Left renal pelvis (tissue), 4 donors: ENCODE data around the gene HS6ST3. TPM values are rescaled to one million over a fixed set of nuclear protein-coding genes. Genes with fewer than 3 reads are reported as not detected.
"Not testable (repeated sequence)": the region's sequence is repeated elsewhere in the genome, so short reads cannot be mapped to it uniquely, and the experiment has no call there.

ENCODE experiments used
- DNase-seq, 4 donors: peaks; one replicate each; pipeline ENCODE4 v3.0.0-alpha.2; 2013; ENCODE audit warnings: low read depth in 4 of 4, low spot score in 3 of 4
- polyA plus RNA-seq, 4 donors: library from polyadenylated mRNA; unstranded; fragments of 120-200 nt; gene quantifications; one replicate each; pipeline ENCODE4 v1.2.1, GENCODE V29; 2013; ENCODE audit not compliant: insufficient read length in 4 of 4

Gene HS6ST3
- polyA plus RNA-seq, 4 donors = 2.6 to 5.4 (median 4.3) TPM

DNA sequence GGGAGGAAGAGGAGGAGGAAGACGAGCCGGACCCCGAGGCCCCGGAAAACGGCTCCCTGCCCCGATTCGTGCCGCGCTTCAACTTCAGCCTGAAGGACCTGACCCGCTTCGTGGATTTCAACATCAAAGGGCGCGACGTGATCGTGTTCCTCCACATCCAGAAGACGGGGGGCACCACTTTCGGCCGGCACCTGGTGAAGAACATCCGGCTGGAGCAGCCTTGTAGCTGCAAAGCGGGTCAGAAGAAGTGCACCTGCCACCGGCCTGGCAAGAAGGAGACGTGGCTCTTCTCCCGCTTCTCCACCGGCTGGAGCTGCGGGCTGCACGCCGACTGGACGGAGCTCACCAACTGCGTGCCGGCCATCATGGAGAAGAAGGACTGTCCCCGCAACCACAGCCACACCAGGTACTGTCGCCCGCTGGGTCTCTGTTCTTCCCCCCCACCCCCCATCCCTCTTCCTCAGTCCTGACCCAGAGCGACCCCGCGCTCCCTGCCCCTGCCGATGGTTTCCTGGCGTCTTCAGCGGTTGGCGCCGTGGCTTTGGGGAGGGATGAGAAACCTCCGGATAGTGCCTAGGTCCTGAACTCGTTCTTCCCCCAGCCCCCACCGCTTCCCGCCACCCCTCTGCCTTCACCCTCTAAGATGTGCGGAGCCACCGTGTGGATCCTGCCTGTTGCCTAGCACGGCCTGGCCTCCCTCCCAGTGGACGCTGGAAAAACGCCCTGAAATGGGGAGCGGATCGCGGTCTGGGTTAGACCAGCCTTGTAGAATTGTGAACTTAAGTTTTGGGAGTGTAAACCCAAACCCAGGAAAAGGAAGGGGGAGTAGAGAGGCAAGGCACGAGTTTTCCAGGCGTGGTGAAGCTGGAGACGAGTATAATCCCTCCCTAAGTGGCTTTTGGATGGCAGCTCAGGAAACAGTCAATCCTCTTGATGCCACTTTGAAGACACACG lies 1.5 kb downstream of the HS6ST3 start:
- DNase-seq = no peak

DNA sequence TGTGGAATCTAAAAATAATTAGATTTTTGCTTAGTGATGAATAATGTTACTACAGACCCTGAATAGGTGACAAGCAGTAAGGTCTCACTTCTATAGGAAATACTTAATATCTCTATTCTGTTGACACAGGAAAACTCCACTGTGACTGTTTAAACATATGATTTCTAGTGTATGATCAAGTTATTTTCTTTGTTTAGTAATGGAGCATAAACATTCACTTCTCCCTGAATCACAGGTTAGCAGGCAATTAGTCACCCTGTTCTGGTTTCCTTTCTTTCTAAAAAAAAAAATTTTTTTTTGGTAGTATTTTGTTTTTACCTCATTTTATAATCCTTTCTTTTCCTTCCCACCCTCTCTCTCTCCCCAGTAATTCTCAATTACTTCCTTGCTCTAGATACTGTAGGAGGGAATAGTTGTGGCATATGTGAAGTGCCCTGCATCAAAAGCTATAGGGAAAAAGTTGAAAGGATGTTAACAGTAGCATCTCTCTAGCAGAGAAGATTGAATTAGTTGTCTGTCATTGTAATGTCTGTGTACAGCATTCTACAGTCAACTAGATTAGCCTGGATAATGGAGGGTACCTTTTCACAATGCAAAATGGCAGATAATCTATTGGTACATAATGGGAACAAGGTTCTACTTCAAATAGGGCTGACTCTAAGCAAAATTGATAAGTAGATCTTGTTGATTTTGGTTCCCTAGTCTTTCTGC lies 3.5 kb downstream of the HS6ST3 start:
- no peak for DNase-seq

DNA sequence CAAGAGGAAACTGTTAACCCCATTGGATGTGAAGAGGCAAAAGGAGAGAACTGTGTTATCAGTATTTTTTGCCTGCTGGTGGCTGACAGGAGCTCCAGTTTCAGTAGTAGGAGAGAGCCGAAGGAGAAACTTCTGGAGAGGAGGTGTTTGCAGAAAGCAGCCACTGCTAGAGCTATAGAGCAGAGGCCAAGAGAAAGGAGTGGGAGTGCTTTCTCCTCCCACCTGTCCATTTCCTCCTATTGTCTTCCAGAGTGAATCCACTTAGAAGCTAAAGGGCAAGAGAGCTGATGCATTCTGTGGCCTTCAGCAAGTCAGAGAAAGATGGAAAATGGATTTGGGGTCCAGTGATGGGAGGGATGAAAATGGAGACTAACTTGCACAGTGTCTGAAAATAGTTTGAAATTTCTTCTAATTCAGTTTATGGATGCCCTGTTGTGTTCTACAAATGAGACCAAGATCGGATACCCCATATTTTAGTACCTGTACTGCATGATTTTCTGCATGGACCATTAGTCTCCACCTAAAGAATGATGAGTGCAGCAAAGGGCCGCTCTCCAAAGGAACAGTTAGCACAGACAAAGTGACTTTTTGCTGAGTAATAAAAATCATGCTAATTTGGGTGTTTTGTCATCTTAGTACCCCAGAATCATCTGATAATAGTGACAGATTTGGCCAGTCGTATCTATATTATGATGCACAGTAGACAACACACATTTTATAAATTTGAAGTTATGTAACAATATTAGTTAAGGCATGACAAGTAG lies 10.7 kb downstream of the HS6ST3 start:
- DNase-seq = no peak

DNA sequence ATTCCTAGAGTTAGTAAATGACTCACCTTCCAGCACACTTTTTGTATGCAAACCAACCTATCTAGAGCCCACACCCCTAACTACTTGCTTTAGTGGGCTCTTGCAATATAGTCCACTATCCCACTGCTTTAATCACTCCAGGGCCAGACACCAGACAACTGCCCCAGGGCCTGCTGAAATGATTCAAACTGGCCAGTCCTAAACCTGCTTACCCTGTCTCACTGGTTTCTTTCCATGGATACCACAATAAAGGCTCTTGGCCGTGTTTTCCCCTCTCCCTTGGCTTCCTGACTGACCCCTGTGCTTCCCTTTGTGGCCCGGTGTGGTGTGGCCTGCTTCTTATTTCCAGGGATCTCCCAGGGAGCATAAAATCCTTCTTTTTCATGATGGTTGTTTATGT lies 14.6 kb downstream of the HS6ST3 start:
- no peak for DNase-seq

DNA sequence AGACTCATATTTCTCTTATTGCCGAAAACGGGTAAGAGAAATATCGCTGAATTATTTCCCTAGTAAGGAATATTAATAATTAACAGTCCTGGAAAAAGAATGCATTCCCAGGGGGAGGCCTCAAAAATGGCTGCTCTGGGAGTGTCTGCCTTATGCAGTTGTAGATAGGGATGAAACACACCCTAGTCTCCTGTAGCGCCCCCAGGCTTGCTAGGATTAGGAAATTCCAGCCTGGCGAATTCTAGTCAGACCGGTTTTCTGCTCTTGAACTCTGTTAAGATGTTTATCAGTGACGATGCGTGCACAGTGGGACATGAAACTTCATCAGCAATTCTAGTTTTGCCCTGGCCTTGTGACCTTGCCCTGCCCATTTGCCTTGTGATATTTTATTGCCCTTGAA lies 18.2 kb downstream of the HS6ST3 start:
- DNase-seq = not testable (repeated sequence)

DNA sequence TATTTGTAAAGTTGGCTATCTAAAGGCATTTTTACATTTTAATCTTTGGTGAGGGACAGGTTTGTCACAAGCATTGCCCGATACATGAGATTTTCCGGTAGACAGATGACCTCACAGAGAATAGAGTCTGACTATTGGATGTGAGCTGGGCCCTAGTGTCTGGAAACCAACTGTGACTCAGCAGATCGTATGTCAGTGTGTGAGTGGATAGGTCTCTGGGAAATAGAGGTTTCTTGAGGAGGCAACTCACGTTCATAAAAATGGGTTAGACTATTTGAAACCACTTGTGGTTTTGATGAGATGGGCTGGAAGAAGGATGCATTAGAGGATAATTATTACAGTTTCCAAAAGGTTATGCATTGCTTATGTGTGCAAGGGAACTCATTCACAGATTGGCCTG lies 19.2 kb downstream of the HS6ST3 start:
- DNase-seq = no peak

DNA sequence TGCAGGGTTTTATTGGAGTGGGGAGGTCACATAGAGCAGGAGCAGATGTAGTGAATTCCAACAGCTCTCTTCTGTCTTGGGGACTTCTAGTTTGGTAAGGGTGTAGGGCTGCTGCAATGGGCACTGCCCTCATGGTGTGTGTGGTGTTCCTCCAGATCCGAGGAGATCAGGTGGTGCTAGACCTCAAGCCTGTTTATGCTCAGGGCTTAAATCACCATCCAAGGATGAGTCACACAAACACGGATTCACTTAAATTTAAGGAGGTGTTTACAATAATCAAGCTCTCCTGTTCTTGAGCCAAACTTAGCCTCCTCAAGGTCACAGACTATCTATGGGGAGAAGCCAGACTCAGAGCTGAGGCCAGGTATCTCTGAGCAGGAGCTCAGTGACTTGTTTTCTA lies 23.0 kb downstream of the HS6ST3 start:
- DNase-seq = no peak

DNA sequence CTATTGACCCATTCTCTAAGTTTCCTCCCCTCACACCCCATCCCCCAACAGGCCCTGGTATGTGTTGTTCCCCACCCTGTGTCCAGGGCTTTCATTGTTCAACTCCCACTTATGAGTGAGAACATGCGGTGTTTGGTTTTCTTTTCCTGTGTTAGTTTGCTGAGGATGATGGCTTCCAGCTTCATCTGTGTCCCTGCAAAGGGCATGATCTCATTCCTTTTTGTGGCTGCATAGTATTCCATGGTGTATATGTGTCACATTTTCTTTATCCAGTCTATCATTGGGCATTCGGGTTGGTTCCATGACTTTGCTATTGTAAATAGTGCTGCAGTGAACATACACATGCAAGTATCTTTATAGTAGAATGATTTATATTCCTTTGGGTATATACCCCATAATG lies 25.5 kb downstream of the HS6ST3 start:
- not testable (repeated sequence) for DNase-seq

DNA sequence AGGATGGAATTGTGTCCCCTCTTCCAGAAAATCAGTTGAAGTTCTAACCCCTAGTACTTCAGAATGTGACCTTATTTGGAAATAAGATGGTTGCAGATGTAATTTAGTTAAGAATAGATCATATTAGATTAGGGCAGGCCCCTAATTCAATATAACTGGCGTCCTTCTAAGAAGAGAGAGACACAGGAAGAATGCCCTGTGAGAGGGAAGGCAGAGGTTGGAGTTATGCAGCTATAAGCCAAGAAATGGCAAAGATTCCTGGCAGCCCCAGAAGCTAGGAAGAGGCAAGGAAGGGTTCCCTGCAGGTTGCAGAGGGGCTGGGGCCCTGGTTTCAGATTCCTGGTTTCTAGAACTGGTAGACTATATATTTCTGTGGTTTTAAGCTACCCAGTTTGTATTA lies 30.0 kb downstream of the HS6ST3 start:
- no peak for DNase-seq

DNA sequence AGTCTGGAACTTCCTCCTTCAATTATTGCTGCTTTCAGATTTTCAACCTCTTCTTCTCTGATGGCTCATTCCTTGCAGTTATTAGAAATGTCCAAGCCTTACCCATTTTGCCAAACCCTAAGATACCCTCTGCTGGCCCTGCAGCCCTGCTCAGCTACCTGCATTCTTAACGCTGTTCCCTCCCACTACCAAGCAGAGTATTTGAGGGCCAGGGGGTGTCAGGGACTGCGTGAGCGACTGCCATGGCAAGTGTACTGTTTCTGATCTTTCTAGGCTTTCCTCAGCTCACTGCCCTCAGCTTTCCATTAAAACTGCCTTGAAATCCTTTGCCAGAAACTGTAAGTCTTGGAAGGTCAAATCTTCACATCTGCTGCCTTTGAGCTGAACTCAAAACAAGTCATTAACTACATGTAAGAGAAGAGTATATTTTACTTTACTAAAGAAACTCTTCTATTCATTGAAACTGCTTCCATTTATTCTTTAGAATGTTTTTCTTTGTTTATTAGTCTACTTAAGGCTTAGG lies 41.0 kb downstream of the HS6ST3 start:
- peak in 2 of 4 donors; percentile 4 to 7 for DNase-seq

DNA sequence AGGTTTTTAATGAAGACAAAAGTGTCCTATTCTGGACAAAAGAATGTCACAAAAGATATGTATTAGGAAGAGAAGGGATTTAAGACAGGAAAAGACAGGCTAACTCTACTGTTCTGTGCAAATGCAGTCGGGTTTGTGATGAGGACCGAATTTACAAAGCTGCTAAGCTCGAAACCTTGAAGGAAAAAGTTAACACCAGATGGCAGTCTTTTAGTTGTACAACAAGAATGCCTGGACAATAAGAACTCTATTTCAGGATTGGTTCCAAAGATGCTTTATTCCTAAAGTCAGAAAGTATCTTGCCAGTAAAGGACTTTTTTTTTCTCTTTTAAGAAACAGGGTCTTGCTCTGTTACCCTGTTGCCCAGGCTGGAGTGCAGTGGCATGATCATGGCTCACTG lies 51.1 kb downstream of the HS6ST3 start:
- peak in 1 of 4 donors; percentile 12 for DNase-seq

DNA sequence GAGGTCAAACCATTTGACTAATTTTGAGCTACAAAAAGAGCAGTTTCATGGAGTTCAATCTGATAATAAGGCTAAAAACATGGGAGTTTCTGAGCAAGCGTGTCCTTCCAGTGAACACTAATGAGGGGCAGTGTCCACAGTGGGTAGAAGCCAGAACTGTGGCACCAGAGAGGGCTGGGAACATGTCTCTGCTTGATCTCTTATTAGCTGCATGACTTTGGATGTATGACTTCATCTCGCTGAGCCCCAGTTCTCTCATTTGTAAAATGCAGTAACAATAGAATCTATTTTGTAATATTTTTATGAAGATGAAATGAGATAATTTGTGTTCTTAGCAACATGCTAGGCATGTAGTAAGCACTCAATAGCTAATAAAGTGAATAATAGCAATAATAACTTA lies 69.8 kb downstream of the HS6ST3 start:
- no peak for DNase-seq

DNA sequence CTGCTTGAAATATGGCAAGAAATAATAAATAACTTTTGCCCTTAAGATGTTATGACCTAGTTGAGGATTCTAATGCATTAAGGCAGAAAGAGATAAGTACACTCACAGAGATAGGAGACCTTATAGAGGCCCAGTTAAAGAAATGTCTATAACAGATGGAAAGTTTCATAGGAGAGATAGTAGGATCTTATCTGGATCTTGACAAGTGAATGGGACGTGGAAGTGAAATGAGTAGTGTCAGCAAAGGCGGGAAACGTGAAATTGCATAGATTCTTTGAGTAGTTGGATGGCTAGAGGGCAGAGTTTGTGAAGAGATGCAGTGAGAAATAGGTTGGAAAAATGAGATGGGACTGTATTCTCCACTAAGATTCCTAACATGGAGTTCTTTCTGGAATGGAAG lies 71.2 kb downstream of the HS6ST3 start:
- no peak for DNase-seq

DNA sequence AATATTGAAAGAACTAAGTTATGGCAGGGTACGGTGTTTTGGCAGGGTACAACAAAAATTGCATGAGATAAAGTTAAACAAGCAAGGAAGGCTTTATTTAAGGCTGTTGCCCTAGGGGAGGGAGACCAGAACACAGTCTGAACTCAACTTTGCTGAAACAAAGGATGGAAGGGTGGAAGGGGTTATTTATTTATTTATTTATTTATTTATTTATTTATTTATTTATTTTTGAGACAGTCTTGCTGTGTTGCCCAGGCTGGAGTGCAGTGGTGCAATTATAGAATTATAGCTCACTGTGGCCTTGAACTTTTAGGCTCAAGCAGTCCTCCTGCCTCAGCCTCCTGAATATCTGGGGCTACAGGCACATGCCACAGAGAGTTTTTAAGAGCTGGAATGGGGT lies 75.9 kb downstream of the HS6ST3 start:
- no peak for DNase-seq

DNA sequence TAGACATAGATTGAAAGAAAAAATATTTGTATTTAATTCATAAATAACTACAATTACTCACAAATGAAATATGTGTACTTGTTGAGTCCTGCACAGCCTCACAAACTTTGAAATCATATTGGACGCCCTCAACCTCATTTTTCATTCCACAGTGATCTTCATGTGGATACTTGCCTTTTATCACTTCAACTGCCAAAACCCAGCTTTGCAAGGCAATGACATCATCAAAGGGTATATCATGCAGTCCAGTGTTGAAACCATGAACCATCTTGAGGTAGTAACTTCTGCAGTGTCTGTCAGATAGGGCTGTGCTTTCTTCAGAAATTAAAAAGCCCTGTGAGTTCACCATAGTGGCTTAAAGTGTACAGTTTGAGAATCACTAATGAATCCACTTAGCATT lies 82.2 kb downstream of the HS6ST3 start:
- DNase-seq = no peak

DNA sequence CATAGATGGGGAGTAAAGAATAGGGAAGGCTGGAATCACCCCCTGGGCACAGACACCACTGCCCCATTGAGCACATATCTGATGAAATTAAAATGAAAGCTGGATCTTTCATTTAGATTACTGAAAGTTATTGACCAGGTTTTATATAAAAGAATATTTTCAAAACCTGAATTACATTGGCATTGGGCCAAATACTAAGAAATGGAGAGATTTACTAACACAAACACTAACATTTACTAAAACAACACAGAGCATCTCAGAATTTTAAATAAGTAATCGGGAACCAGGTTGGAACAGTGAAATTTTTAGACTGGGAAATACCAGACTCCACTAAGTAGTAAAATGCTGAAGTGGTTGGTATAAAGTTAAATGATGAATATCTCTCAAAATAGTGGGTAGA lies 88.9 kb downstream of the HS6ST3 start:
- no peak for DNase-seq

DNA sequence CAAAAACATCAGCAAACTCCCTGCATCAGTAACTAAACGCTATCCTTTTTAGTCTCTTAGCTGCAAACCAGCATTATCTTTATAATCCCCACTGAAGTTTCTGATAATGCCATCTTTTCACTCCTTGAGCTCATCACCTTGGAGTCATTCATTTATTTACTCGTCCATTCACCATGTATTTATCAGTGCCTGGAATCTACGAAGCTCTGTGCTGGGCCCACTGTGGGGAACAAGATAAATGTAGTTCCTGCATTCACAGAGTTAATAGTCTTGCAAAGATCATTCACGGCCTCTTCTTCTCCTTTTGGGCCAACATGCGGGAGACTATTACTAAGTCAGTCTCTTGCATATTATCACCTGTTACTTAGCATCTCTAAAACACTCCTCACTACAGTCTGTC lies 89.4 kb downstream of the HS6ST3 start:
- no peak for DNase-seq

DNA sequence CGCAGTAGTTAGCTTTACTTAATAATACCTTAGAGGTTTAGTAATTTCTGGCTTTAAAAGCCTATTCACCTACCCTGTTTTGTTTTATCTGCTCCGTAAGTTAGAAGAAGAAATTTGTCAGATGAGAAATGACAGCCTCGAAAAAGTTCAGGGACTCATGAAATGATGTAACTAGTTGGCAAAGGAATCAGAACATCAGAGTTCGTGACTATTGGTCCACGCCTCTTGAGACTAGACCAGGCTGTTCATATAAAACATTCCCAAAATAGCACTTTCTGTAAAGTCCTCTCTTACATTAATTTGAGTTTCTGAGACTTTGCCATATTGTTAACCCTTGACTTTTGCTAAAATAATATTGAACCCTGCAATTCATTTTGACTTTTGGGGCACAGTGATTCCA lies 92.0 kb downstream of the HS6ST3 start:
- peak in 3 of 4 donors; percentile 6 to 26 (median 14) for DNase-seq

DNA sequence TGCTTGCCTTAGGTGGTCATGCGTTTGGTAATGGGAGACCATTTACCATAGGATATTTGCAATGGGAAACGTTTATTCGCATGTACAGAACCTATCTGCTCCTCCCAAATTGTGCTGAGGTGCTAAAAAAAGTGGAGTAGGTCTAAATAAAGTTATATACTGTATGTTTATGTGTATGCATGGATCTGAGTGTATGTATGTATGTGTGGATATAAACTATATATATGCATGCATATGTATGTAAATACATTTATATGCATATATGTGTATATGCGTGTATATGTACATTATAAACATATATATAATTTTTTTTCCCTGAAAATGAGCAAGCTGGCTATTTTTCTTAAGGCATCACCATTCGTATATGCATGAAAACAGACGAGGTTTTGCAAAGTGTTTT lies 95.9 kb downstream of the HS6ST3 start:
- DNase-seq = no peak

DNA sequence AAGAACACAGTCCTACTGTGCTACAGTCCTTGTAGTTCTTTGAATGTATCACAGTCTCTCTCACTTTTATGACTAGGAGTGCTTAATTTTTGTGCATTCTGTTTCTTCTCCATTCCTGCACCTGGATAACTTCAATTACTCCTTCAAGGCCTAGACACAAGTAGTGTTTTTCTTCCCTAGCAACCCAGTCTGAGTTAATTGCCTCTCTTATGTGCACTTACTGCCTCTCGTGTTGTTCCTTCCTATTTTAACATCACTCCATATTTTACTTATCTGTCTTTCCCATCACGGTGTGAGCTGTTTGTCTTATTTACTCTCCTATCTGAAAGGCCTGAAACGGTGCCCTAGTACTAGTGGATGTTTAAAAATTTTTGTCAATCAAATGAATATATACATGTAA lies 101.5 kb downstream of the HS6ST3 start:
- DNase-seq = no peak

DNA sequence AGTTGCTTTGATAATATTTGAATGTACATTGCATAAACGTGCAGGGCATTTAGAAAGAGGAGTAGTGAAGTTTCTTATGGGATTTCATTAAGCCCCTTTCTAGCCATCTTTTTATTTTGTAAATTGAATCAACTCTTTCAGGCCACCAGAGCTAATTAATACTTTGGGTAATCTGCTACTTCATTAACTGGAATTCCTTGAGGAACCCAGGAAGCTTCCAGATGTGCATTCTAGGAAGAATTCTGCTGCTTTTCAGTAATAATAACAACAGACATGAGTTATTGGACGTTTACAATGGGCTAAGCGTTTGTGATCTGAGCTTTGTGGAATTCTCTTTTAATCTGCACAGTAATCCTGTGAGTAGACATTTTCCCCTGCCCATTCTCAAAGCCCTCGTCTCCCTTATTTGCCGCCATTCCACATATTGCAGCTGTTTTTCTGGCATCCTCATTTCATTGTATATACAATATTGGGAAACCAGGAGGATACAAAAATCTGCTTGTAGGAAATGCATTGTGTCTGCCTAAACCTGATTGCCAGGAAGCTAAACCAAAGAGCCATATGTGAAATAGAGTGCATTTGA lies 103.9 kb downstream of the HS6ST3 start:
- DNase-seq = no peak
